RWPE1 (cell line): ENCODE data around the gene MGAT3.
A peak's percentile ranks its signal among the peaks of the same experiment; 100 is the strongest.
"Not testable (repeated sequence)": the region's sequence is repeated elsewhere in the genome, so short reads cannot be mapped to it uniquely, and the experiment has no call there.

ENCODE experiments used
- CTCF ChIA-PET: fragments of 350-600 bp; sonication (Branson Sonifier 250); formaldehyde crosslinking; extraction: SDS; loops from one replicate; lab custom pipeline; 2021; lab: Yijun Ruan, JAX
- POLR2A ChIA-PET: fragments of 400-600 bp; formaldehyde crosslinking; extraction: SDS; loops from one replicate; lab custom pipeline; 2020; ENCODE audit warnings: antibody characterized with exemption; ENCODE audit not compliant: low non-redundant PET; lab: Yijun Ruan, JAX
- DNase-seq: peaks from one replicate; pipeline ENCODE4 v3.0.0; 2012; ENCODE audit warnings: low spot score
- H3K27ac ChIP-seq: fragments of 450-650 bp; 2 replicates; pipeline ENCODE4 v1.5.1; 2017
- CTCF ChIP-seq: fragments of 450-650 bp; conservative IDR thresholded peaks from 2 replicates; pipeline ENCODE4 v1.5.1; 2017; ENCODE audit warnings: low read depth, mild to moderate bottlenecking

MGAT3 gene

GRCh38 chr22:39517470-39517869 lies 60.7 kb downstream of the MGAT3 start:
- no peak for TF ChIP-seq CTCF
- ChIA-PET POLR2A (interaction anchor here (0.6 kb wide), 1 partner anchor 20 kb away, joined by 5 read pairs; no protein-coding TSS in a partner anchor), CTCF (interaction anchor here (0.5 kb wide), 1 partner anchor 21 kb away, joined by 3 read pairs; no protein-coding TSS in a partner anchor)
- DNase-seq, result no peak
- peak overlapping the region; percentile 10; the same call in 1 of the 2 replicates for H3K27ac ChIP-seq

- ChIA-PET CTCF (no interaction called here), POLR2A (interaction anchor here (0.6 kb wide), 1 partner anchor 20 kb away, joined by 5 read pairs; no protein-coding TSS in a partner anchor)
- H3K27ac ChIP-seq, result peak overlapping the region; percentile 98
- no peak for TF ChIP-seq CTCF
- no peak for DNase-seq
These were observed 61.5 kb downstream of the MGAT3 start for GRCh38 chr22:39518144-39518786.

GRCh38 chr22:39518996-39519680 lies 62.3 kb downstream of the MGAT3 start:
- ChIA-PET CTCF (interaction anchor here (0.6 kb wide), 1 partner anchor 10 kb away, joined by 3 read pairs; no protein-coding TSS in a partner anchor), POLR2A (interaction anchor here (0.6 to 1.0 kb wide), 3 partner anchors 17 to 205 kb away, joined by 3 to 4 read pairs (median 3); partner anchors contain the start of gene MIEF1)
- H3K27ac ChIP-seq, result peak overlapping the region; percentile 98
- TF ChIP-seq CTCF, result no peak
- DNase-seq, result peak; percentile 28

- ChIA-PET POLR2A (interaction anchor here (0.6 to 1.0 kb wide), 3 partner anchors 18 to 205 kb away, joined by 3 to 4 read pairs (median 3); partner anchors contain the start of gene MIEF1), CTCF (interaction anchor here (0.6 to 0.7 kb wide), 2 partner anchors 9 to 1396 kb away, joined by 3 read pairs; no protein-coding TSS in a partner anchor)
- peak; percentile 93 for DNase-seq
- peak overlapping the region; percentile 98 for H3K27ac ChIP-seq
- TF ChIP-seq CTCF, result peak; percentile 18; the same call in 1 of the 2 replicates
These were observed 62.9 kb downstream of the MGAT3 start for GRCh38 chr22:39519681-39520225.

GRCh38 chr22:39520226-39521105 lies 63.7 kb downstream of the MGAT3 start, which contains the start of gene ATF4:
TSS of gene ATF4 (plus strand) at chr22:39520562. CDS start at chr22:39521446, 884 bp downstream.
- DNase-seq, result peak; percentile 44
- CTCF ChIA-PET, result interaction anchor here (0.7 kb wide), 1 partner anchor 1396 kb away, joined by 3 read pairs; no protein-coding TSS in a partner anchor
- H3K27ac ChIP-seq, result peak within 1 kb of the TSS; percentile 98
- no peak for TF ChIP-seq CTCF
- POLR2A ChIA-PET, result interaction anchor here (0.6 to 1.0 kb wide), 3 partner anchors 18 to 206 kb away, joined by 3 to 4 read pairs (median 3); partner anchors contain the start of gene MIEF1

GRCh38 chr22:39521106-39521885 lies 64.5 kb downstream of the MGAT3 start:
- POLR2A ChIA-PET, DNase-seq, CTCF ChIA-PET: not testable (repeated sequence)
- peak overlapping the region; percentile 98 for H3K27ac ChIP-seq

GRCh38 chr22:39522091-39522490 lies 65.3 kb downstream of the MGAT3 start:
- peak overlapping the region; percentile 98 for H3K27ac ChIP-seq
- POLR2A ChIA-PET, DNase-seq: not testable (repeated sequence)
- CTCF ChIA-PET, result interaction anchor here (1.0 kb wide), 1 partner anchor 12 kb away, joined by 4 read pairs; no protein-coding TSS in a partner anchor
